Prostate gland (tissue), 2 donors: Measurements from ENCODE around the gene OR52E5. TPM values are rescaled to one million over a fixed set of nuclear protein-coding genes. Genes with fewer than 3 reads are reported as not detected.

Source experiments
- DNase-seq: peaks from one replicate; pipeline ENCODE4 v3.0.0-alpha.2; 2019; ENCODE audit warnings: low spot score
- H3K27ac ChIP-seq, 2 donors: fragments of 200-600 bp; sonication (generic); 2 replicates each; pipeline ENCODE4 v1.5.1; 2017 to 2019
- H3K27me3 ChIP-seq: fragments of 200-600 bp; sonication (generic); replicated peaks from 2 replicates; pipeline ENCODE4 v1.5.1; 2019; ENCODE audit not compliant: insufficient read depth
- H3K36me3 ChIP-seq, 2 donors: fragments of 200-600 bp; sonication (generic); 1 replicate in 1 of 2; 2 replicates in 1 of 2; pipeline versions ENCODE4 v1.5.1 to v1.8.1; 2017 to 2019
- H3K4me1 ChIP-seq: fragments of 200-600 bp; sonication (generic); replicated peaks from 2 replicates; pipeline ENCODE4 v1.5.1; 2019
- H3K4me3 ChIP-seq, 2 donors: fragments of 200-600 bp; sonication (generic); 2 replicates each; pipeline ENCODE4 v1.5.1; 2017 to 2019
- H3K9me3 ChIP-seq: fragments of 200-600 bp; sonication (generic); 2 replicates; pipeline ENCODE4 v1.5.1; 2017
- CTCF ChIP-seq, 4 experiments: fragments of 200-600 bp in 2 of 4; fragments of 450-650 bp in 2 of 4; sonication (generic) in 2 of 4; IDR thresholded peaks; 1 replicate in 3 of 4; 2 replicates in 1 of 4; pipeline ENCODE4 v1.5.1; 2016 to 2019; ENCODE audit warnings: antibody characterized with exemption in 4 of 4, mild to moderate bottlenecking in 2 of 4, moderate library complexity in 2 of 4
- POLR2A ChIP-seq: fragments of 450-650 bp; IDR thresholded peaks from one replicate; pipeline ENCODE4 v1.6.1; 2016; ENCODE audit warnings: antibody characterized with exemption, mild to moderate bottlenecking
- POLR2AphosphoS5 ChIP-seq: sonication (generic); formaldehyde crosslinking; IDR thresholded peaks from one replicate; pipeline ENCODE4 v1.6.1; 2017; ENCODE audit warnings: antibody characterized with exemption
- WGBS: methylation state at CpG from one replicate; pipeline ENCODE4 v1.1.5; 2018; 5-methylcytosine and 5-hydroxymethylcytosine counted together
- intact Hi-C: fragments of 100-400 bp; cut with DNase I; formaldehyde crosslinking; loops from one replicate; pipeline ENCODE4 v1.14.2; 2022
- total RNA-seq, 2 donors: library from RNA; depleted of rRNA; stranded (reverse); fragments of >200 nt; gene quantifications; one replicate each; pipeline ENCODE4 v1.1.0, GENCODE V29; 2016

The OR52E5 gene
- total RNA-seq, 2 donors from 2014 or later, result not detected

- no peak for DNase-seq
- intact Hi-C loops, result no loop called here
- 87% methylated on average over 39 of the region's 39 CpGs for WGBS
- H3K27ac ChIP-seq, result no peak overlapping the region
- no peak for TF ChIP-seq POLR2AphosphoS5
- TF ChIP-seq POLR2A, result no peak
- no peak for TF ChIP-seq CTCF (IDR thresholded peaks at IDR 0.05)
- H3K9me3 ChIP-seq, result no peaks in the 10 kb centered on the region
- no peaks in the 10 kb centered on the region for H3K36me3 ChIP-seq
- H3K4me1 ChIP-seq, result no peaks in the 10 kb centered on the region
- no peaks in the 10 kb centered on the region for H3K27me3 ChIP-seq
- H3K4me3 ChIP-seq, result no peak overlapping the region
Observed at GRCh38 chr11:5937868-5938602, 45.0 kb downstream of the OR52E5 start.

DNA sequence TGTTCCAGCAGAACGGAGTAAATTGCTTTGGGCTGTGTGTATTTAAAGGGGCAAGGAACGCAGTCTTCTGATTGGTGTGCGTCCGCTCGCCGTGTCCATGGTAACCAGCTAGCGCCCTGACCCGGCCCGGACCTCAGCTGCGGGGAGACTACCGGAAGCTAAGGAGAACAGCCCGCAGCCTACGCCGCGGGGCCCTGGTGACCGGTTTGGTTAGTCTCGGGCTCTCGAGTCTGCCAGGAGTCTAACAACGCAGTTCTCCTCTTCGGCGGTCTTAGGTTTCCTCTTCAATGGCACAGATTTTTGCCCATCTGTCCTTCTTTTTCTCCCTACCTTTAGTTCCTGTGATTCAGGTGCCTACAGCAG, 45.6 kb downstream of the OR52E5 start:
- Histone ChIP-seq H3K4me3 (no peak overlapping the region), H3K27me3 (no peaks in the 10 kb centered on the region), H3K27ac (no peak overlapping the region), H3K9me3 (no peaks in the 10 kb centered on the region), H3K4me1 (no peaks in the 10 kb centered on the region), H3K36me3 (no peaks in the 10 kb centered on the region)
- DNase-seq, result no peak
- intact Hi-C loops, result no loop called here
- 82% methylated on average over 20 of the region's 21 CpGs for WGBS
- TF ChIP-seq POLR2A, result no peak
- no peak for TF ChIP-seq CTCF (IDR thresholded peaks at IDR 0.05)
- TF ChIP-seq POLR2AphosphoS5, result no peak

- Histone ChIP-seq H3K9me3 (no peaks in the 10 kb centered on the region), H3K27ac (no peak overlapping the region), H3K4me3 (no peak overlapping the region), H3K4me1 (no peaks in the 10 kb centered on the region), H3K27me3 (no peaks in the 10 kb centered on the region), H3K36me3 (no peaks in the 10 kb centered on the region)
- TF ChIP-seq POLR2AphosphoS5 (no peak), CTCF (IDR thresholded peaks at IDR 0.05) (no peak), POLR2A (no peak)
- intact Hi-C loops, result no loop called here
- no peak for DNase-seq
- 94% methylated on average over 2 of the region's 2 CpGs for WGBS
Observed at GRCh38 chr11:5940748-5941147, 47.7 kb downstream of the OR52E5 start.

GRCh38 chr11:5941951-5942350, 48.9 kb downstream of the OR52E5 start, which contains the start of gene OR56A3:
Gene OR56A3, plus strand, starts transcription at chr11:5942251. Its CDS starts 5,096 bp downstream, at chr11:5947347.
- DNase-seq, result no peak
- H3K9me3 ChIP-seq, result no peaks in the 10 kb centered on the region
- 88% methylated on average over 3 of the region's 3 CpGs for WGBS
- no peak for TF ChIP-seq POLR2AphosphoS5
- no peaks in the 10 kb centered on the region for H3K27me3 ChIP-seq
- intact Hi-C loops, result no loop called here
- H3K4me3 ChIP-seq, result no peak within 1 kb of the TSS
- no peaks in the 10 kb centered on the region for H3K4me1 ChIP-seq
- H3K27ac ChIP-seq, result no peak within 1 kb of the TSS
- no peaks in the 10 kb centered on the region for H3K36me3 ChIP-seq

Other genes with a start within 250 kb of the OR52E5 start
- 10 to 100 TPM; 17.4 to 36.9 TPM for gene TRIM5, start 208.1 kb upstream of the OR52E5 start, total RNA-seq
- 10 to 100 TPM; 32.8 to 47.4 TPM for gene TRIM22, start 203.4 kb upstream of the OR52E5 start, total RNA-seq
- gene OR56B1, start 156.8 kb upstream of the OR52E5 start, total RNA-seq, result not detected
- gene OR52N4, start 139.0 kb upstream of the OR52E5 start, total RNA-seq, result not detected
- gene OR52N5, start 109.9 kb upstream of the OR52E5 start, total RNA-seq, result not detected
- gene OR52N1, start 101.9 kb upstream of the OR52E5 start, total RNA-seq, result not detected
- not detected for gene OR52N2, start 84.3 kb upstream of the OR52E5 start, total RNA-seq
- gene OR52E6, start 51.3 kb upstream of the OR52E5 start, total RNA-seq, result not detected
- not detected for gene OR52E8, start 35.5 kb upstream of the OR52E5 start, total RNA-seq
- gene OR52E4, start 12.6 kb upstream of the OR52E5 start, total RNA-seq, result not detected
- gene OR56A3, start 49.0 kb downstream of the OR52E5 start, total RNA-seq, result under 1 TPM in 1 of 2 donors, not detected in 1; 0.11 TPM
- gene OR56A5, start 75.3 kb downstream of the OR52E5 start, total RNA-seq, result not detected
- not detected for gene OR52L1, start 93.8 kb downstream of the OR52E5 start, total RNA-seq
- gene OR56A4, start 113.7 kb downstream of the OR52E5 start, total RNA-seq, result not detected
- gene OR56A1, start 137.6 kb downstream of the OR52E5 start, total RNA-seq, result not detected
- gene OR56B4, start 214.5 kb downstream of the OR52E5 start, total RNA-seq, result not detected